ENCODE data around the gene SEMA6D.
A peak's percentile ranks its signal among the peaks of the same experiment; 100 is the strongest.

Gene SEMA6D

GRCh38 chr15:47715856-47716445 lies 1.4 kb upstream of the SEMA6D start:
- H3K4me3 ChIP-seq (replicated peaks; ENCODE audit: low read depth, low read length), result no peak overlapping the region
- TF ChIP-seq CTCF (IDR thresholded peaks at IDR 0.05; ENCODE audit: low read depth, low read length, missing control alignments), result no peak
- no peak for DNase-seq (ENCODE audit: extremely low read depth, low read depth)

- TF ChIP-seq CTCF (IDR thresholded peaks at IDR 0.05; ENCODE audit: low read depth, low read length, missing control alignments), result no peak
- H3K4me3 ChIP-seq (replicated peaks; ENCODE audit: low read depth, low read length), result no peak overlapping the region
- no peak for DNase-seq (ENCODE audit: extremely low read depth, low read depth)
These were observed 789 bp upstream of the SEMA6D start for GRCh38 chr15:47716516-47716915.

GRCh38 chr15:47718497-47719437 lies 1.5 kb downstream of the SEMA6D start:
- TF ChIP-seq CTCF (IDR thresholded peaks at IDR 0.05; ENCODE audit: low read depth, low read length, missing control alignments), result no peak
- H3K4me3 ChIP-seq (replicated peaks; ENCODE audit: low read depth, low read length), result peak overlapping the region; percentile 55
- DNase-seq (ENCODE audit: extremely low read depth, low read depth), result no peak

- DNase-seq (ENCODE audit: extremely low read depth, low read depth), result no peak
- no peak overlapping the region for H3K4me3 ChIP-seq (replicated peaks; ENCODE audit: low read depth, low read length)
- TF ChIP-seq CTCF (IDR thresholded peaks at IDR 0.05; ENCODE audit: low read depth, low read length, missing control alignments), result no peak
These were observed 2.4 kb downstream of the SEMA6D start for GRCh38 chr15:47719730-47720129.

- no peak for TF ChIP-seq CTCF (IDR thresholded peaks at IDR 0.05; ENCODE audit: low read depth, low read length, missing control alignments)
- no peak for DNase-seq (ENCODE audit: extremely low read depth, low read depth)
- H3K4me3 ChIP-seq (replicated peaks; ENCODE audit: low read depth, low read length), result no peak overlapping the region
These were observed 3.2 kb downstream of the SEMA6D start for GRCh38 chr15:47720555-47720954.

GRCh38 chr15:47721676-47722075 lies 4.4 kb downstream of the SEMA6D start:
- TF ChIP-seq CTCF (IDR thresholded peaks at IDR 0.05; ENCODE audit: low read depth, low read length, missing control alignments), result no peak
- no peak overlapping the region for H3K4me3 ChIP-seq (replicated peaks; ENCODE audit: low read depth, low read length)
- DNase-seq (ENCODE audit: extremely low read depth, low read depth), result no peak
